Measurements from ENCODE around the gene TENM3. TPM values are rescaled to one million over a fixed set of nuclear protein-coding genes. Genes with fewer than 3 reads are reported as not detected.

Gene TENM3
- total and polyA plus RNA-seq, 2 donors (not counting 3 experiments of a cell fraction or from before 2014, with no cell fraction given), result 3.2 to 6.2 TPM

DNA sequence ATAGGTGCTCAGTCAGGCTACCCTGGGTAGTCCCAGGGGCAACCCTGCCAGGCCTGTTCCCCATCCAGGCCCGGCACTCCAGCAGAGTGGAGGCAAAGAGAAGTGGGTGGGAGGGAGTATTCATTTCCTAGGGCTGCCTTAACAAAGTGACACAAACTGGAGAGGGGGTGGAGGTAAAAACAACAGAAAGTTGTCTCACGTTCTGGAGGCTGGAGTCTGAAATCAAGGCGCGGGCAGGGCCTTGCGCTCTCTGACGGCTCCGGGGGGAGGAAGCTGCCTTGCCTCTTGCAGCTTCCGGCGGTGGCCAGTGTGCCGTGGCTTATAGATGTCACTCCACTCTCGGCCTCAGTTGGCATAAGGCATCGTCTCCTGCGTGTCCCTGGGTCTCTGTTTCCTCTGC, 583.2 kb downstream of the TENM3 start:
- DNase-seq (ENCODE audit: low read depth, low spot score) (no peak), FAIRE-seq (no peak)
- Histone ChIP-seq H3K4me3 (replicated peaks in 1 of 3; ENCODE audit: insufficient read depth in 1 of 3, low read depth in 1 of 3, low read length in 3 of 3) (no peak overlapping the region), H3K27ac (ENCODE audit: insufficient read depth, low read depth, low read length) (no peak overlapping the region), H3K36me3 (ENCODE audit: control insufficient read depth in 2 of 2, extremely low read depth in 1 of 2, insufficient read depth in 2 of 2, low read length in 2 of 2) (no peaks in the 10 kb centered on the region), H3K9me1 (replicated peaks; ENCODE audit: control insufficient read depth, extremely low read depth, insufficient read depth, low read length) (no peaks in the 10 kb centered on the region), H2AFZ (ENCODE audit: low read depth, low read length) (no peak overlapping the region), H3K79me2 (ENCODE audit: control insufficient read depth, insufficient read depth, low read length) (no peaks in the 10 kb centered on the region), H3K4me2 (ENCODE audit: insufficient read depth, low read length) (no peak overlapping the region), H4K20me1 (replicated peaks; ENCODE audit: control insufficient read depth, extremely low read depth, insufficient read depth, low read length) (no peaks in the 10 kb centered on the region), H3K9me3 (replicated peaks; ENCODE audit: control insufficient read depth, insufficient read depth, low read length) (no peaks in the 10 kb centered on the region), H3K4me1 (ENCODE audit: control insufficient read depth, extremely low read depth, insufficient read depth, low read length) (no peaks in the 10 kb centered on the region), H3K27me3 (ENCODE audit: control insufficient read depth in 2 of 2, insufficient read depth in 2 of 2, low read length in 2 of 2) (no peaks in the 10 kb centered on the region), H3K9ac (replicated peaks; ENCODE audit: extremely low read depth, insufficient read depth, low read length) (no peak overlapping the region)
- TF ChIP-seq FOS (IDR thresholded peaks at IDR 0.05; ENCODE audit: borderline replicate concordance, insufficient read depth, low read length) (no peak), POLR2AphosphoS5 (IDR thresholded peaks at IDR 0.05; ENCODE audit: insufficient read depth, low read depth, low read length) (no peak), GATA2 (IDR thresholded peaks at IDR 0.05; ENCODE audit: insufficient read depth, insufficient read length, low read depth, low read length) (no peak), JUN (IDR thresholded peaks at IDR 0.05; ENCODE audit: borderline replicate concordance, insufficient read depth, insufficient read length, low read depth) (no peak), EZH2 (IDR thresholded peaks at IDR 0.05; ENCODE audit: borderline replicate concordance, low read depth, low read length, severe bottlenecking) (no peak), POLR2A (IDR thresholded peaks at IDR 0.05; ENCODE audit: low read depth, low read length) (no peak), MYC (IDR thresholded peaks at IDR 0.05; ENCODE audit: low read depth, low read length) (no peak)
- TF ChIP-seq, protein P1, sequence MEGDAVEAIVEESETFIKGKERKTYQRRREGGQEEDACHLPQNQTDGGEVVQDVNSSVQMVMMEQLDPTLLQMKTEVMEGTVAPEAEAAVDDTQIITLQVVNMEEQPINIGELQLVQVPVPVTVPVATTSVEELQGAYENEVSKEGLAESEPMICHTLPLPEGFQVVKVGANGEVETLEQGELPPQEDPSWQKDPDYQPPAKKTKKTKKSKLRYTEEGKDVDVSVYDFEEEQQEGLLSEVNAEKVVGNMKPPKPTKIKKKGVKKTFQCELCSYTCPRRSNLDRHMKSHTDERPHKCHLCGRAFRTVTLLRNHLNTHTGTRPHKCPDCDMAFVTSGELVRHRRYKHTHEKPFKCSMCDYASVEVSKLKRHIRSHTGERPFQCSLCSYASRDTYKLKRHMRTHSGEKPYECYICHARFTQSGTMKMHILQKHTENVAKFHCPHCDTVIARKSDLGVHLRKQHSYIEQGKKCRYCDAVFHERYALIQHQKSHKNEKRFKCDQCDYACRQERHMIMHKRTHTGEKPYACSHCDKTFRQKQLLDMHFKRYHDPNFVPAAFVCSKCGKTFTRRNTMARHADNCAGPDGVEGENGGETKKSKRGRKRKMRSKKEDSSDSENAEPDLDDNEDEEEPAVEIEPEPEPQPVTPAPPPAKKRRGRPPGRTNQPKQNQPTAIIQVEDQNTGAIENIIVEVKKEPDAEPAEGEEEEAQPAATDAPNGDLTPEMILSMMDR (IDR thresholded peaks at IDR 0.05; ENCODE audit: extremely low read depth in 1 of 2, insufficient read depth in 1 of 2, low read depth in 1 of 2, low read length in 2 of 2), result no peak
- TF ChIP-seq, protein P2, sequence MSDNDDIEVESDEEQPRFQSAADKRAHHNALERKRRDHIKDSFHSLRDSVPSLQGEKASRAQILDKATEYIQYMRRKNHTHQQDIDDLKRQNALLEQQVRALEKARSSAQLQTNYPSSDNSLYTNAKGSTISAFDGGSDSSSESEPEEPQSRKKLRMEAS (IDR thresholded peaks at IDR 0.05; ENCODE audit: insufficient read depth, insufficient read length), result no peak
- BruUV-seq (replicated peaks), result no TSS peak
- ChIA-PET CTCF (no interaction called here), POLR2A (no interaction called here)
- intact Hi-C loops (cut with micrococcal nuclease) (no loop called here), dilution Hi-C loops (cut with MboI; ENCODE audit: extremely low pct_ligation_motif_present, low sequenced_read_pairs) (no loop called here)
